Loucy (cell line): Measurements from ENCODE around the gene CD300C.

Source experiments
- H2AFZ ChIP-seq: fragments of 200-600 bp; sonication (generic); 2 replicates; pipeline ENCODE4 v1.6.0; 2016; ENCODE audit warnings: antibody characterized with exemption, mild to moderate bottlenecking, low read length, moderate library complexity
- H3F3A ChIP-seq: fragments of 200-600 bp; 2 replicates; pipeline ENCODE4 v1.6.0; 2016; ENCODE audit warnings: antibody characterized with exemption, low read depth, mild to moderate bottlenecking
- H3K27me3 ChIP-seq: fragments of 200-600 bp; sonication (generic); 2 replicates; pipeline ENCODE4 v1.6.1; 2014; ENCODE audit warnings: low read length, mild to moderate bottlenecking; ENCODE audit not compliant: insufficient read depth, poor library complexity, severe bottlenecking
- H3K36me3 ChIP-seq: fragments of 200-600 bp; sonication (generic); 2 replicates; pipeline ENCODE4 v1.6.1; 2016; ENCODE audit warnings: low read length; ENCODE audit not compliant: insufficient read depth
- H3K4me1 ChIP-seq: fragments of 200-600 bp; sonication (generic); 2 replicates; pipeline ENCODE4 v1.5.1; 2014; ENCODE audit warnings: low read length, mild to moderate bottlenecking; ENCODE audit not compliant: insufficient read depth, poor library complexity, severe bottlenecking
- H3K4me2 ChIP-seq: fragments of 200-600 bp; sonication (generic); 2 replicates; pipeline ENCODE4 v1.6.0; 2014; ENCODE audit warnings: antibody characterized with exemption, low read length, low read depth, mild to moderate bottlenecking; ENCODE audit not compliant: poor library complexity, severe bottlenecking
- H3K4me3 ChIP-seq: fragments of 200-600 bp; sonication (generic); 2 replicates; pipeline ENCODE4 v1.5.1; 2014; ENCODE audit warnings: low read length, mild to moderate bottlenecking, mixed read lengths; ENCODE audit not compliant: poor library complexity, severe bottlenecking
- H3K79me2 ChIP-seq: fragments of 200-600 bp; sonication (generic); 2 replicates; pipeline ENCODE4 v1.6.1; 2014; ENCODE audit warnings: low read length; ENCODE audit not compliant: insufficient read depth
- H3K9ac ChIP-seq: fragments of 200-600 bp; sonication (generic); 2 replicates; pipeline ENCODE4 v1.6.0; 2014; ENCODE audit warnings: mild to moderate bottlenecking, low read depth, low read length, moderate library complexity; ENCODE audit not compliant: poor library complexity, severe bottlenecking
- H3K9me2 ChIP-seq: fragments of 200-600 bp; sonication (generic); replicated peaks from 2 replicates; pipeline ENCODE4 v1.6.1; 2016; ENCODE audit warnings: low read depth, low read length, mixed read lengths
- H3K9me3 ChIP-seq: fragments of 200-600 bp; sonication (generic); 2 replicates; pipeline ENCODE4 v1.6.1; 2014; ENCODE audit warnings: mild to moderate bottlenecking, antibody characterized with exemption, low read length, low read depth; ENCODE audit not compliant: insufficient read depth
- H4K20me1 ChIP-seq: fragments of 200-600 bp; sonication (generic); 2 replicates; pipeline ENCODE4 v1.6.0; 2014; ENCODE audit warnings: antibody characterized with exemption, low read length, mild to moderate bottlenecking; ENCODE audit not compliant: insufficient read depth, poor library complexity, severe bottlenecking
- CTCF ChIP-seq: fragments of 200-600 bp; sonication (generic); conservative IDR thresholded peaks from 2 replicates; pipeline ENCODE4 v1.5.1; 2014; ENCODE audit warnings: mild to moderate bottlenecking, antibody characterized with exemption, low read length
- EZH2phosphoT487 ChIP-seq: fragments of 200-600 bp; IDR thresholded peaks from 2 replicates; pipeline ENCODE4 v1.6.1; 2018; ENCODE audit warnings: antibody characterized with exemption, mild to moderate bottlenecking, moderate library complexity, borderline replicate concordance

Gene CD300C

GRCh38 chr17:74528491-74529199 lies 17.3 kb downstream of the CD300C start:
- H2AFZ ChIP-seq, result no peak overlapping the region
- no peaks in the 10 kb centered on the region for H3K36me3 ChIP-seq
- no peak overlapping the region for H3K4me2 ChIP-seq
- H3K27me3 ChIP-seq, result no peaks in the 10 kb centered on the region
- H3F3A ChIP-seq, result no peaks in the 10 kb centered on the region
- H4K20me1 ChIP-seq, result no peaks in the 10 kb centered on the region
- H3K79me2 ChIP-seq, result no peaks in the 10 kb centered on the region
- no peak overlapping the region for H3K9ac ChIP-seq
- H3K9me3 ChIP-seq, result no peaks in the 10 kb centered on the region
- TF ChIP-seq CTCF (no peak), EZH2phosphoT487 (no peak)
- no peak overlapping the region for H3K4me3 ChIP-seq
- no peaks in the 10 kb centered on the region for H3K9me2 ChIP-seq
- no peaks in the 10 kb centered on the region for H3K4me1 ChIP-seq

GRCh38 chr17:74527756-74528155 lies 18.2 kb downstream of the CD300C start:
- Histone ChIP-seq H3K4me1 (no peaks in the 10 kb centered on the region), H3K9me3 (no peaks in the 10 kb centered on the region), H3K4me2 (no peak overlapping the region), H4K20me1 (no peaks in the 10 kb centered on the region), H2AFZ (no peak overlapping the region), H3F3A (no peaks in the 10 kb centered on the region), H3K27me3 (no peaks in the 10 kb centered on the region), H3K79me2 (no peaks in the 10 kb centered on the region), H3K4me3 (no peak overlapping the region), H3K36me3 (no peaks in the 10 kb centered on the region), H3K9me2 (no peaks in the 10 kb centered on the region), H3K9ac (no peak overlapping the region)
- TF ChIP-seq EZH2phosphoT487 (no peak), CTCF (no peak)

GRCh38 chr17:74527081-74527480 lies 18.8 kb downstream of the CD300C start:
- H3K9me3 ChIP-seq, result no peaks in the 10 kb centered on the region
- H3K4me1 ChIP-seq, result no peaks in the 10 kb centered on the region
- no peaks in the 10 kb centered on the region for H3K9me2 ChIP-seq
- H3K4me3 ChIP-seq, result no peak overlapping the region
- no peaks in the 10 kb centered on the region for H3K36me3 ChIP-seq
- no peak overlapping the region for H3K9ac ChIP-seq
- no peaks in the 10 kb centered on the region for H4K20me1 ChIP-seq
- no peak overlapping the region for H2AFZ ChIP-seq
- TF ChIP-seq EZH2phosphoT487 (no peak), CTCF (no peak)
- H3K27me3 ChIP-seq, result no peaks in the 10 kb centered on the region
- no peaks in the 10 kb centered on the region for H3F3A ChIP-seq
- H3K79me2 ChIP-seq, result no peaks in the 10 kb centered on the region
- H3K4me2 ChIP-seq, result no peak overlapping the region
